ENCODE measurements around the gene ASPN.

The ASPN gene

GRCh38 chr9:92508018-92508820 is 25.9 kb upstream of the ASPN start:
- H3K4me3 ChIP-seq (ENCODE audit: control insufficient read depth, low read depth, low read length), result no peak overlapping the region
- no peak for DNase-seq (ENCODE audit: low read depth)
- TF ChIP-seq, protein P1, sequence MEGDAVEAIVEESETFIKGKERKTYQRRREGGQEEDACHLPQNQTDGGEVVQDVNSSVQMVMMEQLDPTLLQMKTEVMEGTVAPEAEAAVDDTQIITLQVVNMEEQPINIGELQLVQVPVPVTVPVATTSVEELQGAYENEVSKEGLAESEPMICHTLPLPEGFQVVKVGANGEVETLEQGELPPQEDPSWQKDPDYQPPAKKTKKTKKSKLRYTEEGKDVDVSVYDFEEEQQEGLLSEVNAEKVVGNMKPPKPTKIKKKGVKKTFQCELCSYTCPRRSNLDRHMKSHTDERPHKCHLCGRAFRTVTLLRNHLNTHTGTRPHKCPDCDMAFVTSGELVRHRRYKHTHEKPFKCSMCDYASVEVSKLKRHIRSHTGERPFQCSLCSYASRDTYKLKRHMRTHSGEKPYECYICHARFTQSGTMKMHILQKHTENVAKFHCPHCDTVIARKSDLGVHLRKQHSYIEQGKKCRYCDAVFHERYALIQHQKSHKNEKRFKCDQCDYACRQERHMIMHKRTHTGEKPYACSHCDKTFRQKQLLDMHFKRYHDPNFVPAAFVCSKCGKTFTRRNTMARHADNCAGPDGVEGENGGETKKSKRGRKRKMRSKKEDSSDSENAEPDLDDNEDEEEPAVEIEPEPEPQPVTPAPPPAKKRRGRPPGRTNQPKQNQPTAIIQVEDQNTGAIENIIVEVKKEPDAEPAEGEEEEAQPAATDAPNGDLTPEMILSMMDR (IDR thresholded peaks at IDR 0.05; ENCODE audit: control insufficient read depth, insufficient read depth, low read depth, low read length, missing control alignments), result no peak

DNA sequence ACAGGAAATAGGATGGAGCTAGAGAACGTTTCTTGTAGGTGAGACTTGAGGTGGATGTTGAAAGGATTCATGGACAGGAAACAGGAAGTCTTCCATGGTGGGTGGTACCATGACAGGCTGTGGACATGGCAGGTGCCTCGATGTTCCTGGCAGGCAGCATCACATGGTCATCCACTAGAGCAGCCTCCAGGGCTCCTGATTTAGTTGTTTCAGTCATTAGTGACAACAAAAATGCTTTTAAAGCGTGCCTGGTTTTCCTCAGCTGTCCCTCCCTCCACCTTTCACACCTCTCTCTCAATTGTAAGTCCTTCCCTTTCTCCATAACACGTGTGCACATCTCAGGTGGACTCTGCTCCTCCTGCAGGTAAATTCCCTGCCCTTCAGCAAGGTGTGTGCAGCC is 25.2 kb upstream of the ASPN start:
- H3K4me3 ChIP-seq (ENCODE audit: control insufficient read depth, low read depth, low read length), result no peak overlapping the region
- TF ChIP-seq, protein P1 (IDR thresholded peaks at IDR 0.05; ENCODE audit: control insufficient read depth, insufficient read depth, low read depth, low read length, missing control alignments), result no peak
- no peak for DNase-seq (ENCODE audit: low read depth)

DNA sequence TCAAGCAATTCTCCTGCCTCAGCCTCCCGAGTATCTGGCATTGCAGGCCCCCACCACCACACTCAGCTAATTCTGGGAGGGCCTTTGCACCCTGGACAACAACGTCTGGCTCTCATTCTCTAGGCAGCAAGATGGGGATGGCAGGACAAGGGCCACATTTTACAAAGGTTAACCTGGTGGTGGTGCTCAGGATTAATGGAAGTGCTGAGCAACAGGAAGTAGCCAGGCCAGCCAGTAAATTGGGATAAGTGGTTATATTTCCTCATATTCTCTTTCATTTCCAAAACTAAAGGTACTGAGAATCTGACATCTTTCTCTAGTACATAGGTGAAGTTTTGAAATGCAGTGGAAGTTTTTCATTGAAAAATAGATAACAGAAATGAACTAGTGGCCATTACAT is 24.7 kb upstream of the ASPN start:
- no peak overlapping the region for H3K4me3 ChIP-seq (ENCODE audit: control insufficient read depth, low read depth, low read length)
- no peak for DNase-seq (ENCODE audit: low read depth)
- TF ChIP-seq, protein P1 (IDR thresholded peaks at IDR 0.05; ENCODE audit: control insufficient read depth, insufficient read depth, low read depth, low read length, missing control alignments), result no peak

- DNase-seq (ENCODE audit: low read depth), result peak; percentile 88
- no peak overlapping the region; the same call in 1 of the 2 replicates for H3K4me3 ChIP-seq (ENCODE audit: control insufficient read depth, low read depth, low read length)
- TF ChIP-seq, protein P1 (IDR thresholded peaks at IDR 0.05; ENCODE audit: control insufficient read depth, insufficient read depth, low read depth, low read length, missing control alignments), result no peak
These were observed 24.0 kb upstream of the ASPN start for GRCh38 chr9:92506184-92506857.

DNA sequence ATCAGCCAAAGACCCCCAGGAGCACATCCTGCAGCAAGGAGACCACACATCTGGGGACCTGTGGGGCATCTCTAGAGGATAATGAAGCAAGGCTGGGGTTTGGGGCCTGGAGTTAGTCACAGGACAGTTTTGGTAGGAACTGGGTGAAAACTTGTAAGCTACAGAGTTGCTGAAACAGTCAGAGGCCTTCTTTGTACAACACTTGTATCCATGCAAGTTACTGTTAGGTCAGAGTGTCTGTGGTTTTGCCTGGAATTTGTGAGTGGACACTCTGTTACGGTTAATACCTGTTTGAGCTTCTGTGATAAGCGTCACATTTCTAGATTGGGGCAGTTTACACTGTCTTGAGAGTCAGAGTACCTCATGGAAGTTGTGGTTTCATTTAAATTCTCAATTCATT is 22.6 kb upstream of the ASPN start:
- TF ChIP-seq, protein P1 (IDR thresholded peaks at IDR 0.05; ENCODE audit: control insufficient read depth, insufficient read depth, low read depth, low read length, missing control alignments), result no peak
- DNase-seq (ENCODE audit: low read depth), result no peak
- no peak overlapping the region for H3K4me3 ChIP-seq (ENCODE audit: control insufficient read depth, low read depth, low read length)

GRCh38 chr9:92503156-92503555 is 20.9 kb upstream of the ASPN start:
- H3K4me3 ChIP-seq (ENCODE audit: control insufficient read depth, low read depth, low read length), result no peak overlapping the region
- TF ChIP-seq, protein P1 (IDR thresholded peaks at IDR 0.05; ENCODE audit: control insufficient read depth, insufficient read depth, low read depth, low read length, missing control alignments), result no peak
- DNase-seq (ENCODE audit: low read depth), result no peak
